HG03103 (cell line): ENCODE data around the gene GAB1.

Experiments used
- ATAC-seq: cut with Tn5 transposase; IDR thresholded peaks from one replicate; pipeline ENCODE4 v1.9.1; 2021; ENCODE audit warnings: low read depth; ENCODE audit not compliant: unreplicated experiment

The GAB1 gene

DNA sequence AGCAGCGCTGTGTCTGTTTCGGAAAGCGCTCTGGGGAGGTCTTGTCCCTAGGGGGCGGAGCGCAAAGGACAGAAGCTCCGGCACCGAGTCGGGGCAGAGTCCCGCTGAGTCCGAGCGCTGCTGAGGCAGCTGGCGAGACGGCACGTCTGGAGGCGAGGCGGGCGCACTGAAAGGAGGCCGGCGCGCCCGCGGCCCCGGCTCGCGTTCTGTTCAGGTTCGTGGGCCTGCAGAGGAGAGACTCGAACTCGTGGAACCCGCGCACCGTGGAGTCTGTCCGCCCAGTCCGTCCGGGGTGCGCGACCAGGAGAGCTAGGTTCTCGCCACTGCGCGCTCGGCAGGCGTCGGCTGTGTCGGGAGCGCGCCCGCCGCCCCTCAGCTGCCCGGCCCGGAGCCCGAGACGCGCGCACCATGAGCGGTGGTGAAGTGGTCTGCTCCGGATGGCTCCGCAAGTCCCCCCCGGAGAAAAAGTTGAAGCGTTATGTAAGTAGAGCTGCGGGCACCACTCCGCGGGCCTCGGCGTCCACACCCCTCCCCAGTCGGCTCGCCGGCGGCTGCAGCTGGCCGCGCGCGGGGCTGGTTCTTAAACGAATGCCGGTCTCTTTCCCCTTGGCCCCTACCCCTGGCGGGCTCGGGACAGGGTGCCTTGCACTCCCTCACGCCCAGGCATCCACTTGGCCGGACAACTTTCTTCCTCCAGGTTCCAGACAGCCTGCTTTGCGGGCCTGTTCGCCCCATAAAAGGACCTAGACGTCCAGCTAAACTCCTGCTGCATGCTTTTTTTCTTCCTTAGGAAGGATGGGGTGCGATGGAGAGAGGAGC is at the start of gene GAB1:
TSS of gene GAB1 (plus strand) at position 96 of the 819 bp plus-strand sequence. CDS start at position 409, 313 bp downstream.
- ATAC-seq = peak; percentile 73

DNA sequence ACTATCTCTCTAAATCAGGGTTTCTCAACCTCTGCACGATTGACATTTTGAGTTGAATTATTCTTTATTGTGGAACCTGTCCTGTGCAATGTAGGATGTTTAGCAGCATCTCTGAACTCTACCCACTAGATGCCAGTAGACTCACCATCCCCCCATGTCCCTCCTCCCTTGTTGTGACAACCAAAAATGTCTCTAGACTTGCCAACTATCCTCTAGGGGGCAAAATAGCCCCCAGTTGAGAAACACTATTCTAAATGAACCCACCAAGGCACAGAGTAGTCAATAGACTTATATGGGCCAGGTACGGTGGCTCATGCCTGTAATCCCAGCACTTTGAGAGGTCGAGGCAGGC is 49.1 kb upstream of the GAB1 start:
- no peak for ATAC-seq

DNA sequence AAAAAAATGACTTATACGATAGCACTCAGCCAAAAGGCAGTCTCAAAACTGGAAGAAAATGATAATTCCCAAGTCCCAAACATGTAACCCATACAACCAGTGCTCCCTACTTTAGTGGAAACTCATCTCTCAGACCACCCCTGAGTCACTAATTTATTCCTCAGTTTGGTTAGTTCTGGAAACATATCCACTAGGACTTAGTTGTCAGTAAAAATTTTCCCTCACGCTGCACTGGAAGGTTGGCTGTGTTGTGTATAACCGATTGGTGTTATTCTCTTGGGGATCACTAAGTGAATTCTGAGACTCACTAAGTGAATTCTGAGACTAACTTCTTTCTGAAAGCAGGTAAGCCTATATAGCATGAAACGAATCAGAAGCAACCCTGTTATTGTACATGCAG is 48.5 kb upstream of the GAB1 start:
- ATAC-seq = no peak

DNA sequence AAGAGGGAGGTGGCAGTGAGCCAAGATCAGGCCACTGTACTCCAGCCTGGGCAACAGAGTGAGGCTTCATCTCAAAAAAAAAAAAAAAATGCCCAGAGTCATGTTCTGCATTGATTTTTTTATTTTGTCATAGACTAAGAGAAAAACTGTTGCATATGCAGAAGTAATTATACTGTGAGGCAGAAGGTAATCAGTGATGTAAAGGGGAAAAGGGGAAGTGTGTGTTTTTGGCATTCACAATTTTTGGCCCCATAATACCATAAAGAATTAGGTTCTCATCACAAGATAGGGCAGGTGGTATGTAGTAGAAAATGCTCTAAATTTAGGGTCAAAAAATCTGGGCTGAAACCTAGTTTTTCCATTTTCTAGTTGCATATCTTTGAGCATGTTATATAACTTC is 47.3 kb upstream of the GAB1 start:
- no peak for ATAC-seq

DNA sequence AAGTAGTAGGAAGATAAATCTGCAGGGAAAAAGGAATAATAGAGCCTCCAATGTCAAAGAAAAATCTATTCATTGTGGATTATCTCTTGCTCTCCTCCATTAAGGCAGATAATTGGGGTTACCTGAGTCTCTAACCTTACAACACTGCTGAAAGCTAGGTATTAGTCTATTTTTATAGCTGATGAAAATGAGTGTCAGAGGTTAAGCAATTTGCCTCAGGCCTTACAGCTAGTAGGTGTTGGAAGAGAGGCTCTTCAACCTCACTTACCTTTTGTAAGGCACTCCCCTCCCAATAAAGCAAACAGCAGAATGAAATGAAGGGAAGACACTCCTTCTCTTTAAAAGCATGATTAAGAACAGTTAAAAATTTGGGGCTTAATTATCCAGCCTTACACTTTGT is 45.4 kb upstream of the GAB1 start:
- ATAC-seq = no peak

DNA sequence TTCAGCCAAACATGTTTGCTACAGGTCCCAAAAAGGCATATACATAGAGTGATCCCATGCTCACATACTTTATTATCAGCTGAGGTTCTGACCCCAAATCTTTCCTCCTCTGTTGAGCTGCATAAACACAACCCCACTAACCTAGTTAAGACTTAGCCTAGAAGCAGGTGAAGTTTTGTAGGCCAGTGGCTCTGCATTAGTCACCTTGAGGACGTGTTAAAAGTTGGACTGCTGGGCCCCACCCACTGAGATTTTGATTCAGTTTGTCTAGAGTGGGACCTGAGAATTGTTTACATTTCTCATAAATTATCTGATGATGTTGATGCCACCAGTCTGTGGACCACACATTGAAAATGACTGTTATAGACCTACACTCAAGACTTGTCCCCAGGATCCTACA is 43.8 kb upstream of the GAB1 start:
- no peak for ATAC-seq

DNA sequence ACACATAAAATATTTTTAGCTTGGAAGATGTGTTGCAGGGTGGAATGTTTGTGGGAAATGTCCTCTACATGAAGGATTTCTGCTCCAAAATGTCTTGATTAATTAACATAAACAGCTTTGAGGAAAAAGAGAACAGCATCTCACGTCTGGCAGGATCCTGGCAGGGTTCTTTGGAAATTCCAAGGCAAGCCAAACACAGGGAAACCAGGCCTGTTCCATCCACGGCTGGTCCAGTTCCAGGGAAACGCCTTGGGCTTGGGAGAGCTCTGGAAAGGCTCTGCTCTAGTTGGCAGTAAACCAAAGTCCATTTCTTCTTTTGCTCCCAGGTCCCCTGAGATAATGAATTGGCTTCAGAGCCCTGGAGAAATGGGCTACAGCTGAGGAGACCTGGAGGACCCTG is 42.4 kb upstream of the GAB1 start:
- ATAC-seq = no peak

DNA sequence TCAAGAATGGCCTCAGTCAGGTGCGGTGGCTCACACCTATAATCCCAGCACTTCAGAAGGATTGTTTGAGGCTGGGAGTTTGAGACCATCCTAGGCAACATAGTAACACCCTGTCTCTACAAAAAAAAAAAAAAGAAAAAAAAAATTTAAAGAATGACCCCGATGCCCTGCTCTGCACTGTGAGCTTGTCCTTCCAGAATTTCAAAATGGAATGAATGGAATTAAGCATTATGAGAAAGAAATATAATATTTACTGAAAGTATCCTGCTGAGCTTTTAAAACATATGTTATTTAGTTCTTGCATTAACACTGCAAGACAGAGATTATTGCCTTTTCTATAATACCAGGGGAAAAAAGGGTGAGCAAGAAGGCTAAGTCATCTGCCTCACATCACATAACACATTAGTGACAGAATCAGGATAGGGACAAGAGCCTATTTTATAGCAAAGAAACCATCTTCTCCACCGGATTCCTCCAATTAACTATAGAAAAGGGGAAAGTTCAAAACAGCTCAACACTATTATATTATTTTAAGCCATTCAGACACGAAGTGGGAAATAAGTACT is 41.9 kb upstream of the GAB1 start:
- no peak for ATAC-seq

DNA sequence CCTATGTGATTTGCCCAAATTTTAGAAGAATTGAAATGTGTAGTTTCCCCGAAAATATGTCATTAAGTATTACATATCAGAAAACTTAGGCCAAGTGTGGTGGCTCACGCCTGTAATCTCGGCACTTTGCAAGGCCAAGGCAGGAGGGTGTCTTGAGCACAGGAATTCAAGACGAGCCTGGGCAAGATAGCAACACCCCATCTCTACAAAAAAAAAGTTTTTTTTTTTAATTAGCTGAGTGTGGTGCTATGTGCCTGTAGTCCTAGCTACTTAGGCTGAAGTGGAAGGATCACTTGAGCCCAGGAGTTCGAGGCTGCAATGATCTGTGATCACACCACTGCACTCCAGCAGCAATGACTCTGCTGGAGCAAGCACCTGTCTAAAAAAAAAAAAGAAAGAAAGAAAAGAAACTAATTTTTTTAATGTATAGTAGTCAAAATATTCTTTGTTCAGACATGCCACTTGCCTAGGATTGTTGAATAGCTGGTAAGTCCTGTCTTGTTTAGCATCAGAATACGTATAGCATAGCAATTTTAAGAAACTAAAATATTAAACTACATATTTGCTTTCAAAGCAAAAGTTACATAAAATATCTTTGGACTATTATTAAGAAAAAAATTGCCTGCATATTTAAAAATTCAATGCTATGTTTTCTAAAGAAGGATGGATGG is 40.1 kb upstream of the GAB1 start:
- ATAC-seq = no peak

DNA sequence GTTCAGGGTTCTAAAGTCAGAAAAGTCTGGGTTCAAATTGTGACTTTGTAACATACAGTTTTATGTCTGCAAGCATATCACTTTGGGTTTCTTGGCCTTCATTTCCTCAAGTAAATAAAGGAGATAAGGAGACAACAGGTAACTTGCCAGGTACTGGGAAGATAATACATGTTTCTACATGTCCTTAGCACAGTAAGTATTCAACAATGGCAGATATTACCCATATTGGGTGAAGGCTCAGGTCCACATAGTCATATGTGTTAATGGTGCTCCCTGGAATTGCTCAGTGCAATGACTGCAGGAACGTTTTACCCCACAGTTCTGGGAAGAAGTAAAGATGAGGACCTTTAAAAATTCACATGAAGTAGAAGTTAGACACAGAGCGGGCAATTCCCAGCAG is 35.8 kb upstream of the GAB1 start:
- no peak for ATAC-seq

DNA sequence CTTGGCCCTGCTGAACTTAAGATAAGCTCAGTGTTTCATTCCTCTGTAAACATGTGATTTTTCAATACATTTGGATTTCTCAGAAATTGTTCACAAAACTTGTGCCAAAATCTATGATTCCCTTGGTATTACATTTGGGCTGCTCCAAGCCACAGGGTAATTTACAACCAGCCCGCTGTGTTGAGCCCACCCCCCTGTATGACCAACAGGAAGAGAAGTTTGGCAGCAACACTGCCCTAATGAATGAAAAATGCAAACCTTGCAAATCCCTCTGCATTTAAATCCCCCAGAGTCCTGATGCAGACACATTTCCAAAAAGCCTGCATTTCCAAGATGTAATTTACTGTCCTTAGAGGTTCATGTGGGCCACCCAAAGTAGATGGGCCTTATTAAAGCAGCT is 34.1 kb upstream of the GAB1 start:
- ATAC-seq = no peak

DNA sequence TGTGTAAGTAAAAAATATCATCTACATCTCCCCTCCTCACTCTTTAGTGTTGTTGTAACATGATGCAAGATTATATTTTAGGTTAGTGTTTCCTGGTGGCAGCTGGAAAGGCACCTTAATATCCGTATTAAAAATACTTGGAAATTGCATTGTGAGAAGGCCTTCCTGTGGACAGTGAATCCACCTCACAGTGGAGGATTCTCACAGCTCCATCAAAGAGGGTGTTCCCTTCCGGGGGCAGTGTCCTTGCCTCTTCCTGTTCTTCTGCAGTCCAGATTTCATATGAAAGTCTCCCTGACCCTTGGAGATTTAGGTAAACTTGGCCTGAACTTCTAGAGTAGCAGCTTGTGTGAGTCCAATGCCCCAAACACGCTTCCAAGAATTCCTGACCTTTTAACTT is 29.9 kb upstream of the GAB1 start:
- no peak for ATAC-seq

DNA sequence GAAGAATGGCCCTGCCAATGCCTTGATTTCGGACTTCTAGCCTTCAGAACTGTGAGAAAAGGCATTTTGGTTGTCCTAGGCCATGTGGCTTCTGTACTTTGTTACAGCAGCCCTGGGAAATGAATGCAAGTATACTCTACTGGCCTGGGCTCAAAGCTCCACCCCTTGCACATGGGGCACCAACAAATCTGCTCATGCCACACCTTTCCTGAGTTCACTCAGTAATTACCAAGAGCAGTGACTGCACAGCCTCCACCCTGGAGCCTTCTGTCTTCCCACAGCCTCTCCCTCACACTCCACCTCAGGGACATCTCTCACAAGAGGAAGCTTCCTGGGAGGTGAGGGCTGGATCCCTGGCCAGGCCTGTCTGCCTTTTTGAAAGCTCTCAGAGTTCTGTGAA is 29.1 kb upstream of the GAB1 start:
- no peak for ATAC-seq

DNA sequence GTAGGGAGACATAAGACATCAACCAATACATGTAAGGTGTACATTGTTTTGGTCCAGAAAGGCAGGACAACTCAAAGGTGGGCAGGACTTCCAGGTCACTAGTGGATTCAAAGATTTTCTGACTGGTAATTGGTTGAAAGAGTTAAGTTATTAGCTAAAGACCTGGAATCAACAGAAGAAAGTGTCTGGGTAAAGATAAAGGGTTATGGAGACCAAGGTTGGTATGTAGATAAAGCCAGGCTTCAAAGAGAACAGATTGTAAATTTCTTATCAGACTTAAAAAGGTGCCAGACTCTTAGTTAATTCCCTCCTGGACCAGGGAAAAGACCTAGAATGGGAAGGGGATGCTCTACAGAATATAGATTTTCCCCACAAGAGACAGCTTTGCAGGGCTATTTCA is 28.3 kb upstream of the GAB1 start:
- no peak for ATAC-seq

DNA sequence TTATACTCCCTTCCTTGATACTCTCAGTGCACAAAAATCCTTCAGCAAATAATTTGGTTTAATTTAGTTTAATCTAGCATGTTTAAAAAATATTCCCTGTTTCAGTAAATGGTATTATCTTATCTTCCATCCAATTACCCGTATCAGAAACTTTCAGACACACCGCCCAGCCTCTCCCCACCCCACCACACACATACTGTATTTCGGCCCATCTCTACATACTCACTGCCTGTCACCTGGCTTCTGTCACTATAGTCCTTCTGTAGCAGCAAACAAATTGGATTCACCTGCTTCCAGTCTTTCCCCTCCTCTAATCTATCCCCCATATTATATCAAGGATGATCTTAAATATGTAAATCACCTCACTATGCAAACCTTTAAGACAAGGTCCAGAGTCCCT is 24.8 kb upstream of the GAB1 start:
- no peak for ATAC-seq

DNA sequence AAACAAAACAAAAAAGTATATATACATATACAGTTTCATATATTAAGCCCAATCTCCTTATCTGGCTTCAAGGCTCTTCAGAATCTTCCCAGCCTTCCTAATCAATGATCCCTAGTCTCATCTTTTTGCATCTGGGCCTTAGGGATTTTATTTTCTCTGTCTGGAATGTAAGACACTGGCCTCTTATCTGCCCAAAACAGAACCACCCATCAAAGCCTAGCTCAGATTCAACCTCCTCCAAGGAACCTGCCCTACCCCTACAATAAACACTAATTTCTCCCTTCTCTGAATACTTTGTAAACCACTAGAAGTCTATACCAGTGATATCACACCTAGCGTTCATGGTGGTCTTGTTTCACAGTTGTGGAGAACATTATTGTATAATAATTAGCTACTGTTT is 23.2 kb upstream of the GAB1 start:
- no peak for ATAC-seq

DNA sequence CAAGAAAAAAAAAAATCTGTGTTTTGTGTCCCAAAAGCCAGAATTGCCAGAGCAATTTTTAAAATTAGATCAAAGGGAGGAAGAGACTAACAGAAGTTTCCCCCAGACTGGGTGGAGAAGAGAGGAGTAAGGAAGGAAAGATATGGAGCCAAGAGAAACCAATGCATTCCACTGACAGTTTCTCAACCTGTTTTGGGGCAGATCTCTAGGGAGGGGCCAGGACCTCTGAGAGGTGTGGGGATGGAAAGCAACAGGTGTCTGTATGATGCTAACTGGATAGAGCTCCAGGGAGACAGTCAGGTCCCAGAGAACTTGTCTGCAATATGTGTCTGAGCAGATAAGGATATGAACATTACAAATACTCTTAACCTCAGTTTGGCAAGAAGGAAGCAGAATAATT is 22.7 kb upstream of the GAB1 start:
- no peak for ATAC-seq

DNA sequence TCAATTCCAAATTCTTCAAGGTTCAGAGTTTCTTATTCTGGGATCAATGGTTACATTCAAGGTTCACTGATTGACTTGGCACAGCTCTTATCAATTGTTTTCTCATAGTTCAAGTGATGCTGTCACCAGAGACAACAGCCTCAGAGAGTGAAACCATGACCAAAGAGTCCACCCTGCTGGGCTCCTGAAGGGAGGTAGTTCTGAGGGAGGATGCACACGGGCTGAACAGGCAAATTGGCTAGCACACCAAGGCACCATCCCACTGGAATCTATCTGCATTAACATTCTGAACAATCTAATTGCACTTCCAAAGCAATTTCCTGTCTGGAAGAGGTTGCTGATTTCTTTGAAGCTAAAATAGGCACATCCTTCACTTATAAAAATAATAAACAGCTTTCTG is 16.6 kb upstream of the GAB1 start:
- ATAC-seq = no peak

DNA sequence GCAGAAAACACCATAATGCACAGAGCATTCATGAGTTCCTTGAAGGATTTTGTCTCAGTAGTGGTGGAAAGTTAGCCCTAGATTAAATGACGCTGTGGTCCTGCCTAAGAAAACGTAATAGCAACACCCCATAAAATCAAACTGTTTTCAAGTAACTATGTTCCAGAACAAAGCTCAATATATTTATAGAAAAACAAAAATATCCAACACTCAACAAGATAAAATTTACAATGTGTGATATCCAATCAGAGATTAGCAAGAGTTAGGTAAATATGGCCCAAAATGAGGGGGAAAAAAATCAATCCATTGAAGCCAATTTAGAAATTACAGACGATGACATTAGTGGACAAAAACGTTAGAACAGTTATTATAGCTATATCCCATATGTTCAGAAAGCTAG is 9.9 kb upstream of the GAB1 start:
- no peak for ATAC-seq

DNA sequence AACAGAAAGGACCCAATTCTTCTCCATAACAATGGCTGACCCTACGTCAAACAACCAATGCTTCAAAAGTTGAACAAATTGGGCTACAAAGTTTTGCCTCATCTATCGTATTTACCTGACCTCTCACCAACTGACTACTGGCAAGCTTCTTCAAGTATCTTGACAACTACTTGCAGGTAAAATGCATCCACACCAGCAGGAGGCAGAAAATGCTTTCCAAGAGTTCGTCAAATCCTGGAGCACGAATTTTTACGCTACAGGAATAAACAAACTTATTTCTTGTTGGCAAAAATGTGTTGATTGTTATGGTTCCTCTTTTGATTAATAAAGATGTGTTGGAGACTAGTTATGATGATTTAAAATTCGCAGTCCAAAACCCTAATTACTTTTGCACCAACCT is 6.7 kb upstream of the GAB1 start:
- ATAC-seq = no peak

DNA sequence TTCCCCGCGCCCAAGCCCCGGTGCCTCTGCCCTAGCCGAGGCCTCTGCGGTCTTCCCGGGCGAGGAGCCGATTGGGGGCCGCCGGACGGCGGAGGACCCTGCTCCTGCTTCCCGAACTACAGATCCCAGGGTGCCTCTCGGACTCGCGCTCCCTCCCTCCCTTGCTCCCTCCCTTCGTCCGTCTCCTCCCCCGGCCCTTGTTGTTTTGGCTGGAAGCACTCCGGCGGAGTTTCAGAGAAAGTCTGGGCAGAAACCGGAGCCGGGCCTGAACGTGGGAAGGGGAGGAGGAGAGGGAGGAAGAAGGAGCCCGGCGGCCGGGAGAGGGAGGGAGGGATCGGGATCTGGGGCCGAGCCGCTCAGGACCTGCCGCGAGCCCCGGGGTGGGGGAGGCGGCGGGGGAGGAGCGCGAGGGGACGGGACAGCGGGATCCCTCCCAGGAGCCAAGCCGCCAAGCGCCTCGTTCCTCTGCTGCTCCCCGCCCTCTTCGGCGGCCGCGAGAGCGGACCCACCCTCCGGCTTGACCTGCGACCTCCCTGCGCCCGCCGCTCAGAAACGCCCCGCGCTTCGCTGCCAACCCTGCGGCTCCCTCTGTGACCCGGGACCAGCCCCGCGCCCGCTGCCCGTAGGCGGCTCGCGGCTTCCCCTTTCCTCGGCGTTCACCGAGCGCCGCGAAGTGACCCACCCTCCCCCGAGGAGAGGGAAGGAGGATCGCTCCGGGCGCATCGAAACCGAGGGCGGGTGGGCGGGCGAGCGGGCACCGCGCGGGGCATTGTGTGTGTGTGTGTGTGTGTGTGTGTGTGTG is 496 bp upstream of the GAB1 start:
- peak; percentile 31 for ATAC-seq
